HG03159 (cell line): ENCODE measurements around the gene PLCH2.

Source experiments
- ATAC-seq: cut with Tn5 transposase; IDR thresholded peaks from one replicate; pipeline ENCODE4 v1.9.1; 2021; ENCODE audit warnings: mild to moderate bottlenecking, moderate library complexity; ENCODE audit not compliant: unreplicated experiment

PLCH2 gene

GRCh38 chr1:2477791-2478499 lies 1.9 kb downstream of the PLCH2 start:
- ATAC-seq, result no peak

- ATAC-seq, result no peak
These were observed 3.1 kb downstream of the PLCH2 start for GRCh38 chr1:2479186-2479585.

- no peak for ATAC-seq
These were observed 3.5 kb downstream of the PLCH2 start for GRCh38 chr1:2479618-2480017.

- no peak for ATAC-seq
These were observed 4.3 kb downstream of the PLCH2 start for GRCh38 chr1:2480236-2480985.

GRCh38 chr1:2480986-2481364 lies 4.9 kb downstream of the PLCH2 start:
- ATAC-seq, result no peak

GRCh38 chr1:2481885-2482284 lies 5.8 kb downstream of the PLCH2 start:
- ATAC-seq, result no peak

- no peak for ATAC-seq
These were observed 6.5 kb downstream of the PLCH2 start for GRCh38 chr1:2482588-2482987.

- no peak for ATAC-seq
These were observed 6.9 kb downstream of the PLCH2 start for GRCh38 chr1:2483026-2483425.

- no peak for ATAC-seq
These were observed 7.9 kb downstream of the PLCH2 start for GRCh38 chr1:2483970-2484369.

- ATAC-seq, result no peak
These were observed 10.0 kb downstream of the PLCH2 start for GRCh38 chr1:2486041-2486440.

- no peak for ATAC-seq
These were observed 10.5 kb downstream of the PLCH2 start for GRCh38 chr1:2486558-2486957.

GRCh38 chr1:2488688-2489087 lies 12.6 kb downstream of the PLCH2 start:
- no peak for ATAC-seq

- no peak for ATAC-seq
These were observed 13.5 kb downstream of the PLCH2 start for GRCh38 chr1:2489615-2490014.

- ATAC-seq, result no peak
These were observed 16.0 kb downstream of the PLCH2 start for GRCh38 chr1:2492091-2492490.

GRCh38 chr1:2493218-2493617 lies 17.1 kb downstream of the PLCH2 start:
- ATAC-seq, result no peak

GRCh38 chr1:2493691-2494322 lies 17.7 kb downstream of the PLCH2 start:
- no peak for ATAC-seq

- no peak for ATAC-seq
These were observed 18.2 kb downstream of the PLCH2 start for GRCh38 chr1:2494323-2494693.

GRCh38 chr1:2495026-2495425 lies 18.9 kb downstream of the PLCH2 start:
- ATAC-seq, result no peak

GRCh38 chr1:2495546-2495945 lies 19.5 kb downstream of the PLCH2 start:
- no peak for ATAC-seq

- ATAC-seq, result no peak
These were observed 20.1 kb downstream of the PLCH2 start for GRCh38 chr1:2496087-2496622.

GRCh38 chr1:2496746-2497145 lies 20.7 kb downstream of the PLCH2 start:
- ATAC-seq, result no peak

- ATAC-seq, result no peak
These were observed 21.8 kb downstream of the PLCH2 start for GRCh38 chr1:2497891-2498290.
